AG09309 (cell line): ENCODE results near the gene GZMB.

Experiments used
- DNase-seq: peaks from one replicate; pipeline ENCODE4 v3.0.0-alpha.2; 2010; ENCODE audit warnings: low read depth
- H3K4me3 ChIP-seq: 2 replicates; pipeline ENCODE4 v1.5.1; 2011; ENCODE audit warnings: mild to moderate bottlenecking, low read depth, low read length, moderate library complexity; ENCODE audit not compliant: control insufficient read depth
- TF ChIP-seq, protein P1 (sequence below): IDR thresholded peaks from 2 replicates; pipeline ENCODE4 v1.5.1; 2011; ENCODE audit warnings: mild to moderate bottlenecking, low read depth, low read length, inconsistent platforms; ENCODE audit not compliant: insufficient read depth, control insufficient read depth; ENCODE audit errors: missing control alignments

Gene GZMB

DNA sequence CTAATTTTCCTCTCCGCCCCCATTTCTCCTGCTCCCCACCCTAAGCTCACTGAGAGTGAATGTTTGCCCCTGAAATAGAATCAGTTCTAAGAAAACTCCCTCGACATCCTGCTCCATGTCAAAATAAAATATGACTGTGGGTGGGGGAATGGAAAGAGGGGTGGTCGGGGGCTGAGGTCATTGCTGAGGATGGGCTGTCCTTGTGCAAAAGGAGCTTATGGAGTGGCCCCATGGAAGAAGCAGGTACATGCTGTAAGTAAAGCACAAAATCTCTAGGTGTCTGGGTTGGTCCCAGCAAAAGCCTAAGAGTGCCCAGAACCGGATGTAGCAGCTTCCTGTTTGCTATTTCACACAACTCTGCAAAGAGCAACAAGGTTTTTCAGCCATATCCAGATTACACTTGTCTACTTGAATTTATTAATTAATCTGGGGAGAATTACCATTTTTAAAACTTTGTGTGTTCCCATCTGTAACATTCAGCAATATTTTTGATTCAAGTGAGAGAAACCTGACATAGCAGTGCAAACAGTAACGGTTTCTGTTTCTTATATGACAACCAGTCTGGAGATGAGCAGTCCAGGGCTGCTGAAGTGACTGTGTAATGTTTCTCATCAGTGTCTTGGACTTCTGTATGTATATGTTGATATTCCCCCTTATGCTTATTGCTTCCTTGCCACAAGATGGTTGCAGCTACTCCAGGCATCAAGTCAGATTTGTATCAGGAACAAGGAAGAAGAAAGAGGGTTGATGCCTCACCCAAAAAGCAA, 40.4 kb upstream of the GZMB start:
- DNase-seq = no peak
- no peak overlapping the region for H3K4me3 ChIP-seq
- TF ChIP-seq, protein P1, sequence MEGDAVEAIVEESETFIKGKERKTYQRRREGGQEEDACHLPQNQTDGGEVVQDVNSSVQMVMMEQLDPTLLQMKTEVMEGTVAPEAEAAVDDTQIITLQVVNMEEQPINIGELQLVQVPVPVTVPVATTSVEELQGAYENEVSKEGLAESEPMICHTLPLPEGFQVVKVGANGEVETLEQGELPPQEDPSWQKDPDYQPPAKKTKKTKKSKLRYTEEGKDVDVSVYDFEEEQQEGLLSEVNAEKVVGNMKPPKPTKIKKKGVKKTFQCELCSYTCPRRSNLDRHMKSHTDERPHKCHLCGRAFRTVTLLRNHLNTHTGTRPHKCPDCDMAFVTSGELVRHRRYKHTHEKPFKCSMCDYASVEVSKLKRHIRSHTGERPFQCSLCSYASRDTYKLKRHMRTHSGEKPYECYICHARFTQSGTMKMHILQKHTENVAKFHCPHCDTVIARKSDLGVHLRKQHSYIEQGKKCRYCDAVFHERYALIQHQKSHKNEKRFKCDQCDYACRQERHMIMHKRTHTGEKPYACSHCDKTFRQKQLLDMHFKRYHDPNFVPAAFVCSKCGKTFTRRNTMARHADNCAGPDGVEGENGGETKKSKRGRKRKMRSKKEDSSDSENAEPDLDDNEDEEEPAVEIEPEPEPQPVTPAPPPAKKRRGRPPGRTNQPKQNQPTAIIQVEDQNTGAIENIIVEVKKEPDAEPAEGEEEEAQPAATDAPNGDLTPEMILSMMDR = no peak

DNA sequence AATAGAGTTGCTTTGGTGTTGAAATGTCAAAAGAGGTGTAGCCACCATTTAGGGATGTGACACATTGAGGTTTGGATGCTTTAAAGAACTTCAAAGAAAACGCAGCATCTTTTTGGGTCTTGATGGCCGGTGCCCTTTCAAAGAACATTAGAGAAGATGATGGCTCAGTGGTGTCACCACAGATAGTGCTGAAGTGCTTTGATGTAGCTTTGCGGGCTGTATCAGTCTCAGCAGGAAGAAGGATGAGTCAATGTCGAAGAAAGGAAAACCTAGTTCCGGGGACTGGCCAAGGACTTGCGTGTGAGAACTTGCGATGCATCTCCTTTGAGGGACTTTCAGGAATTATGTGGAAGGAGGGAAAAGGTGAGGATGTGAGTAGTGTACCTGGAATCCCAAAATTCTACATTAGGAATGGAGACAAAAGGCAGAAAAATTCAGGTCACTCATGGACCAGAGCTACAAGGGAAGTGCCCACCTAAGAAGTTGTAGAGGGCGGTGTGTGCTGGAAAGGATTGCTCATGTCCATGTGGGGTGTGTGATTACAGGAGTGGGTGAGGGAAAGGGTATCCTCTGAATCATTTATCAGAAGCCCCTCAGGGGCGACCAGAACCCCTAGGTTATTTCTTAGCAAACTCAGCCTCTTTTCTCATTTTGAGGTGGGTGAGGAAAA, 39.7 kb upstream of the GZMB start:
- no peak for DNase-seq
- no peak overlapping the region for H3K4me3 ChIP-seq
- TF ChIP-seq, protein P1 = no peak

DNA sequence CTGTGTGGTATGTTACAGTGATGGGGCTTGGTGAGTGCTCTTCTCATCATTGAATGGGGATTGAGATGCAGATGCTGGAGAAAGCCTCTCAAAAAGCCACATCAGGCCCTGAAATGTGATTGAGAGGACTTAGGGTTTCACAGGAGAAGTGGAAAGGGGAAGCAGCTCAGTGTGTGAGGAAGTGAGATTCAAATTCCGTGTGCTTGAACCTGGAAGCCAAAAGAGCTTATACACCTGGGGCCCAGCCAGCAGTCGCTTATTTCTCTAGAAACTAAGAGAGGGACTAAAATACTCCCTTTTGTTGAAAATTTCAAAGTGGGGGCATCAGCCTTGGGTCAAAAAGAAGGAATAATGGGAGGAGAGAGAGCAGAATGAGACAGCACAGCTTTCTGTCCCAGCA, 39.1 kb upstream of the GZMB start:
- TF ChIP-seq, protein P1 = no peak
- H3K4me3 ChIP-seq = no peak overlapping the region
- no peak for DNase-seq

DNA sequence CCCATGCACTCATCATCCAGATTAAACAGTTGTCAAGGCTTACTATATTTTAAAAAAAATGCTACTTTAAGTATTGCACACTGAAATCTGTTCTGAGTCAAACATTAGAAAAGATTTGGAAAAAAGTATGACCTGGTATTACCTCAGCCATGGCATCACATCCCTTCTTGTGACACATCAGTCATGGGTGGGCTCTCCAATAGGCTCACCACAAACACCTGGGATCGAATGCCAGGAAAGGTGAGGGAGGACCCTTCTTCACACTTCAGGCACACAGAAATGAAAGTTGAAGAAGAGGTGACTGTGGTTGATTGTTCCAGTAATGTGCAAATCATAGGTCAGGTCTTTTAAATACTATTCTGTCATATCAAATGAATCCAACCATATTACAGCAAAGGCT, 36.6 kb upstream of the GZMB start:
- TF ChIP-seq, protein P1 = no peak
- H3K4me3 ChIP-seq = no peak overlapping the region
- DNase-seq = no peak

DNA sequence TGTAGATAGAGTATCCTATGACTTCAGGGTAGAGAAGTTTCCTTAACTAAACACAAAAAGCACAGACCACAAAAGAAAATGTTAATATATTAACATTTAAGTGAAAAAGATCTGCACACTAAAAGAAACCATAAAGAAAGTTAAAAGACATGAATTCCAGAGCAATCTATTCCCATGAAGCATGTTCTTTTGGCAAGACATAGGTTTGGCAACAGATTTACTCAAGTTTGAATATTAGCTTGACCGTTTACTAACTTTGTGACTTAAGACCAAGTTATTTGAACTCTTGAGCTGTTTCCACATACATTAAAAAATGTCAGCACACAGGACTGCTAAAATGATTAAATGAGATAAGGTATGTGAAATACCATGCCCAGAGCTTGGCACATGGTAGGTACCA, 35.7 kb upstream of the GZMB start:
- H3K4me3 ChIP-seq = no peak overlapping the region
- TF ChIP-seq, protein P1 = no peak
- DNase-seq = no peak

DNA sequence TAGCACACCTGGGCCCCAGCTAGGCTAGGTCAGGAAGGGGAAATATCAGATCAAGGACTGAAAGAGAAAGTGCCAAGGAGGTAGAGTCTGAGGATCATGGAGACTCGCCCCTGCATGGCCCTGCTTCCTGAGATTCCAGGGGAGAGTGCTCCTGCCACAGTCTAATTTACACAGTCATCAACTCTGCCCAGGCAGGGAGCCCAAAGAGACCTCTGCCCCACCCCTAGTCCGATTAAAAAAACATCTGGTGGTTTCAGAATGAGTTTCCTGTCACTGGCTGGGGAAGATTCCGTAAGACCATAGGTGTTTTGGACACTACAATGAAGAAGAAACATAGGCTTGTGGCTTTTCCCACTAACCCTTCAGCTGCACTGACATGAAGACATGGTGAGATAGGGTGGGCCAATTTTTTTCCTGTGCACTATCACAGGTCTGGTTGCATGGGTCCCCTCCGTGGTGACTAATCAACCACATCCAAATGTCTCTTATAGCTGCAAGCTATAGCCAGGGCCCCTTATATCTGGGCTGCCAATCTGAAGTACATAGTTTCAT, 31.5 kb upstream of the GZMB start:
- no peak for DNase-seq
- H3K4me3 ChIP-seq = no peak overlapping the region
- TF ChIP-seq, protein P1 = no peak
